T-helper 17 cell (primary cell): Measurements from ENCODE around the gene SERPINH1. TPM values are rescaled to one million over a fixed set of nuclear protein-coding genes. Genes with fewer than 3 reads are reported as not detected.

Experiments used
- ATAC-seq: fragments of 150-1000 bp; cut with Tn5 transposase; 2 replicates; pipeline ENCODE4 v1.10.0; 2021; ENCODE audit warnings: mild to moderate bottlenecking, moderate library complexity
- DNase-seq, 3 donors: peaks; one replicate each; pipeline versions ENCODE4 v3.0.0 to v3.0.0-alpha.2; 2020 to 2021
- H3K9me3 ChIP-seq: one replicate; pipeline ENCODE4 v1.7.0; 2013; ENCODE audit warnings: low read length, mild to moderate bottlenecking; ENCODE audit not compliant: control insufficient read depth, poor library complexity, severe bottlenecking
- H3K27ac Mint-ChIP-seq: one replicate; pipeline ENCODE4 v1.8.0; 2022; ENCODE audit warnings: mild to moderate bottlenecking, moderate library complexity, mixed read lengths
- H3K27me3 Mint-ChIP-seq: one replicate; pipeline ENCODE4 v1.8.0; 2022; ENCODE audit warnings: mixed read lengths
- H3K36me3 Mint-ChIP-seq: one replicate; pipeline ENCODE4 v1.8.0; 2022; ENCODE audit warnings: low read depth, mixed read lengths
- H3K4me1 Mint-ChIP-seq: one replicate; pipeline ENCODE4 v1.8.0; 2022; ENCODE audit warnings: mild to moderate bottlenecking, mixed read lengths
- H3K4me3 Mint-ChIP-seq: one replicate; pipeline ENCODE4 v1.8.0; 2022; ENCODE audit warnings: mild to moderate bottlenecking, moderate library complexity, mixed read lengths
- total RNA-seq, 4 donors: library from RNA in 2 of 4; stranded (reverse) in 2 of 4; gene quantifications; one replicate each; pipeline ENCODE4 v1.2.3 and lab custom pipeline; 2022 to 2026

Gene SERPINH1
- total RNA-seq, 2 donors from 2014 or later = 3.5 to 3.6 TPM

- no peaks in the 10 kb centered on the region for H3K9me3 ChIP-seq
- no peaks in the 10 kb centered on the region for H3K36me3 Mint-ChIP-seq
- DNase-seq (peak; percentile 21 to 38 (median 33)), ATAC-seq (no peak)
- peaks cover 30% of the 10 kb centered on the region for H3K4me1 Mint-ChIP-seq
- peak overlapping the region; percentile 90 for H3K4me3 Mint-ChIP-seq
- no peaks in the 10 kb centered on the region for H3K27me3 Mint-ChIP-seq
- peak overlapping the region; percentile 89 for H3K27ac Mint-ChIP-seq
Measured at GRCh38 chr11:75524665-75525432, 37.2 kb upstream of the SERPINH1 start.

- peak within 1 kb of the TSS; percentile 89 for H3K27ac Mint-ChIP-seq
- H3K4me1 Mint-ChIP-seq = peaks cover 33% of the 10 kb centered on the region
- H3K4me3 Mint-ChIP-seq = peak within 1 kb of the TSS; percentile 90
- H3K27me3 Mint-ChIP-seq = no peaks in the 10 kb centered on the region
- H3K36me3 Mint-ChIP-seq = no peaks in the 10 kb centered on the region
- DNase-seq (peak; percentile 87 to 89 (median 87)), ATAC-seq (peak; percentile 93)
- H3K9me3 ChIP-seq = no peaks in the 10 kb centered on the region
Measured at GRCh38 chr11:75525433-75526191, 36.4 kb upstream of the SERPINH1 start, which contains the start of gene GDPD5. GDPD5 (minus strand) TSS chr11:75525941; CDS start chr11:75477735, 48,206 bp downstream.

GRCh38 chr11:75526192-75526541 is 35.9 kb upstream of the SERPINH1 start:
- DNase-seq = no peak
- no peak overlapping the region for H3K27ac Mint-ChIP-seq

GRCh38 chr11:75527130-75527529 is 34.9 kb upstream of the SERPINH1 start:
- Mint-ChIP-seq H3K27me3 (no peaks in the 10 kb centered on the region), H3K36me3 (no peaks in the 10 kb centered on the region), H3K4me3 (peak overlapping the region; percentile 90), H3K27ac (no peak overlapping the region), H3K4me1 (peaks cover 34% of the 10 kb centered on the region)
- ATAC-seq = no peak
- H3K9me3 ChIP-seq = no peaks in the 10 kb centered on the region
- DNase-seq = no peak

More at GRCh38 chr11:75526192-75526541, 35.9 kb upstream of the SERPINH1 start:
- Mint-ChIP-seq H3K27me3 (no peaks in the 10 kb centered on the region), H3K36me3 (no peaks in the 10 kb centered on the region), H3K4me3 (peak overlapping the region; percentile 90), H3K4me1 (peaks cover 32% of the 10 kb centered on the region)
- no peaks in the 10 kb centered on the region for H3K9me3 ChIP-seq
- ATAC-seq = no peak

- Mint-ChIP-seq H3K27me3 (no peaks in the 10 kb centered on the region), H3K27ac (no peak overlapping the region), H3K4me3 (peak overlapping the region; percentile 80), H3K4me1 (peaks cover 35% of the 10 kb centered on the region), H3K36me3 (no peaks in the 10 kb centered on the region)
- DNase-seq (no peak), ATAC-seq (no peak)
- H3K9me3 ChIP-seq = no peaks in the 10 kb centered on the region
Measured at GRCh38 chr11:75527938-75528735, 33.9 kb upstream of the SERPINH1 start.

GRCh38 chr11:75530577-75530976 is 31.5 kb upstream of the SERPINH1 start:
- Mint-ChIP-seq H3K36me3 (no peaks in the 10 kb centered on the region), H3K4me1 (peaks cover 23% of the 10 kb centered on the region), H3K4me3 (peak overlapping the region; percentile 47), H3K27me3 (no peaks in the 10 kb centered on the region), H3K27ac (no peak overlapping the region)
- H3K9me3 ChIP-seq = no peaks in the 10 kb centered on the region
- no peak for DNase-seq
- ATAC-seq = no peak

- Mint-ChIP-seq H3K4me3 (no peak overlapping the region), H3K4me1 (peaks cover 23% of the 10 kb centered on the region), H3K27ac (peak overlapping the region; percentile 70)
Measured at GRCh38 chr11:75531325-75531724, 30.7 kb upstream of the SERPINH1 start.

GRCh38 chr11:75532200-75533048 is 29.6 kb upstream of the SERPINH1 start:
- Mint-ChIP-seq H3K4me1 (peaks cover 28% of the 10 kb centered on the region), H3K4me3 (peak overlapping the region; percentile 55), H3K36me3 (no peaks in the 10 kb centered on the region), H3K27ac (peak overlapping the region; percentile 70), H3K27me3 (no peaks in the 10 kb centered on the region)
- peak; percentile 95 for ATAC-seq
- no peaks in the 10 kb centered on the region for H3K9me3 ChIP-seq
- peak; percentile 66 to 80 (median 70) for DNase-seq

More at GRCh38 chr11:75531325-75531724, 30.7 kb upstream of the SERPINH1 start:
- no peak for ATAC-seq
- no peaks in the 10 kb centered on the region for H3K9me3 ChIP-seq
- Mint-ChIP-seq H3K36me3 (no peaks in the 10 kb centered on the region), H3K27me3 (no peaks in the 10 kb centered on the region)
- DNase-seq = no peak

- no peak overlapping the region for H3K4me3 Mint-ChIP-seq
- peaks cover 40% of the 10 kb centered on the region for H3K4me1 Mint-ChIP-seq
Measured at GRCh38 chr11:75533896-75534258, 28.2 kb upstream of the SERPINH1 start.

GRCh38 chr11:75534259-75535069 is 27.6 kb upstream of the SERPINH1 start:
- Mint-ChIP-seq H3K4me1 (peaks cover 40% of the 10 kb centered on the region), H3K27me3 (no peaks in the 10 kb centered on the region), H3K4me3 (no peak overlapping the region), H3K27ac (peak overlapping the region; percentile 21), H3K36me3 (no peaks in the 10 kb centered on the region)
- no peak for DNase-seq
- no peak for ATAC-seq
- no peaks in the 10 kb centered on the region for H3K9me3 ChIP-seq

More at GRCh38 chr11:75533896-75534258, 28.2 kb upstream of the SERPINH1 start:
- H3K27me3 Mint-ChIP-seq = no peaks in the 10 kb centered on the region
- no peaks in the 10 kb centered on the region for H3K9me3 ChIP-seq
- ATAC-seq = no peak
- no peak overlapping the region for H3K27ac Mint-ChIP-seq
- H3K36me3 Mint-ChIP-seq = no peaks in the 10 kb centered on the region
- no peak for DNase-seq

GRCh38 chr11:75535071-75535470 is 27.0 kb upstream of the SERPINH1 start:
- peak overlapping the region; percentile 21 for H3K27ac Mint-ChIP-seq
- no peak for ATAC-seq
- DNase-seq = no peak
- H3K4me3 Mint-ChIP-seq = no peak overlapping the region
- no peaks in the 10 kb centered on the region for H3K36me3 Mint-ChIP-seq
- H3K27me3 Mint-ChIP-seq = no peaks in the 10 kb centered on the region
- no peaks in the 10 kb centered on the region for H3K9me3 ChIP-seq
- H3K4me1 Mint-ChIP-seq = peaks cover 40% of the 10 kb centered on the region
